Measurements from ENCODE around the gene ZNF451. TPM values are rescaled to one million over a fixed set of nuclear protein-coding genes. Genes with fewer than 3 reads are reported as not detected.
A peak's percentile ranks its signal among the peaks of the same experiment; 100 is the strongest.
"Not testable (repeated sequence)": the region's sequence is repeated elsewhere in the genome, so short reads cannot be mapped to it uniquely, and the experiment has no call there.

The ZNF451 gene
- total RNA-seq (86.3 and 106 TPM in 2 replicates), polyA plus RNA-seq (25.9 and 38.9 TPM in 2 replicates), polyA minus RNA-seq (49.5 and 71.6 TPM in 2 replicates)
- 71.5 TPM for total RNA-seq (2013)

GRCh38 chr6:57089687-57090457 lies at the start of gene ZNF451:
ZNF451 (plus strand) TSS chr6:57090188; CDS start chr6:57090254, 66 bp downstream.
- Histone ChIP-seq H3K4me1 (ENCODE audit: control insufficient read depth in 2 of 2, insufficient read depth in 2 of 2, low read length in 2 of 2) (peaks cover 11 to 14% of the 10 kb centered on the region in 2 donors), H3K36me3 (replicated peaks in 1 of 2; ENCODE audit: control extremely low read depth in 1 of 2, control insufficient read depth in 1 of 2, extremely low read depth in 1 of 2, insufficient read depth in 2 of 2, low read length in 1 of 2) (peaks cover 5 to 9% of the 10 kb centered on the region in 2 experiments), H3K4me3 (ENCODE audit: control extremely low read depth in 1 of 5, extremely low read depth in 1 of 5, insufficient read depth in 1 of 5, low read depth in 2 of 5, low read length in 4 of 5) (peak within 1 kb of the TSS; percentile 50 to 66 (median 58)), H3K9me3 (ENCODE audit: control extremely low read depth in 1 of 3, control insufficient read depth in 2 of 3, insufficient read depth in 1 of 3, low read length in 2 of 3) (no peaks in the 10 kb centered on the region), H2AFZ (ENCODE audit: insufficient read depth, low read depth, low read length, poor library complexity, severe bottlenecking) (peak within 1 kb of the TSS; percentile 75), H3K27me3 (replicated peaks in 1 of 4; ENCODE audit: control extremely low read depth in 1 of 4, control insufficient read depth in 3 of 4, insufficient read depth in 4 of 4, low read length in 3 of 4) (no peaks in the 10 kb centered on the region), H3K9ac (ENCODE audit: low read length) (peak within 1 kb of the TSS; percentile 69), H3K27ac (ENCODE audit: low read length in 2 of 2) (peak within 1 kb of the TSS; percentile 64 to 81), H3K79me2 (ENCODE audit: control insufficient read depth, insufficient read depth, low read length) (peaks cover 31% of the 10 kb centered on the region), H4K20me1 (ENCODE audit: control insufficient read depth, insufficient read depth, low read length, poor library complexity, severe bottlenecking) (peaks cover 8% of the 10 kb centered on the region), H3K4me2 (replicated peaks; ENCODE audit: low read depth, low read length, poor library complexity, severe bottlenecking) (peak within 1 kb of the TSS; percentile 75)
- DNase-seq (peak; percentile 96), ATAC-seq (ENCODE audit: low read depth) (peak; percentile 94)
- TF ChIP-seq EZH2 (IDR thresholded peaks at IDR 0.05; ENCODE audit: borderline replicate concordance, insufficient read depth, low read depth, low read length, poor library complexity, severe bottlenecking) = no peak
- H3K27me3 Mint-ChIP-seq = no peaks in the 10 kb centered on the region
- peak within 1 kb of the TSS; percentile 94 for H3K27ac Mint-ChIP-seq
- no peaks in the 10 kb centered on the region for H3K9me3 Mint-ChIP-seq (ENCODE audit: insufficient read depth)
- H3K4me3 Mint-ChIP-seq = peak within 1 kb of the TSS; percentile 85
- intact Hi-C loops (cut with micrococcal nuclease) = loop anchor here (1.0 to 2.0 kb wide), 3 partner anchors 43 to 227 kb away; partner anchors contain the start of genes BAG2, KIAA1586 and PRIM2
- POLR2A ChIA-PET = interaction anchor here (0.6 to 1.0 kb wide), 2 partner anchors 18 to 82 kb away, joined by 4 to 7 read pairs; partner anchors contain the start of gene BAG2
- WGBS (ENCODE audit: insufficient coverage) = under 1% methylated on average over 38 of the region's 58 CpGs
- CTCF ChIA-PET = no interaction called here
- peaks cover 29% of the 10 kb centered on the region for H3K4me1 Mint-ChIP-seq

GRCh38 chr6:57044061-57044460 lies 45.9 kb upstream of the ZNF451 start:
- H3K4me1 ChIP-seq (ENCODE audit: control insufficient read depth in 2 of 2, insufficient read depth in 2 of 2, low read length in 2 of 2); ATAC-seq (ENCODE audit: low read depth); H3K36me3 ChIP-seq (replicated peaks in 1 of 2; ENCODE audit: control extremely low read depth in 1 of 2, control insufficient read depth in 1 of 2, extremely low read depth in 1 of 2, insufficient read depth in 2 of 2, low read length in 1 of 2); intact Hi-C loops (cut with micrococcal nuclease); H3K4me3 Mint-ChIP-seq; POLR2A ChIA-PET; H3K9ac ChIP-seq (ENCODE audit: low read length); H2AFZ ChIP-seq (ENCODE audit: insufficient read depth, low read depth, low read length, poor library complexity, severe bottlenecking); H3K79me2 ChIP-seq (ENCODE audit: control insufficient read depth, insufficient read depth, low read length); CTCF ChIA-PET; H3K4me3 ChIP-seq (ENCODE audit: control extremely low read depth in 1 of 5, extremely low read depth in 1 of 5, insufficient read depth in 1 of 5, low read depth in 2 of 5, low read length in 4 of 5); DNase-seq; H3K9me3 Mint-ChIP-seq (ENCODE audit: insufficient read depth); H3K27ac ChIP-seq (ENCODE audit: low read length in 2 of 2); H4K20me1 ChIP-seq (ENCODE audit: control insufficient read depth, insufficient read depth, low read length, poor library complexity, severe bottlenecking); H3K4me2 ChIP-seq (replicated peaks; ENCODE audit: low read depth, low read length, poor library complexity, severe bottlenecking); H3K9me3 ChIP-seq (ENCODE audit: control extremely low read depth in 1 of 3, control insufficient read depth in 2 of 3, insufficient read depth in 1 of 3, low read length in 2 of 3); H3K27ac Mint-ChIP-seq: not testable (repeated sequence)
- WGBS (ENCODE audit: insufficient coverage) = no CpG with 5 or more reads among the region's 1 CpG
- peaks cover 0 to 19% (median 4%) of the 10 kb centered on the region in 4 experiments for H3K27me3 ChIP-seq (replicated peaks in 1 of 4; ENCODE audit: control extremely low read depth in 1 of 4, control insufficient read depth in 3 of 4, insufficient read depth in 4 of 4, low read length in 3 of 4)
- H3K27me3 Mint-ChIP-seq = peaks cover 25% of the 10 kb centered on the region
- H3K4me1 Mint-ChIP-seq = peaks cover 13% of the 10 kb centered on the region

All from B cell (primary cell).